Panc1 (cell line): ENCODE data around the gene ITGB2.

ENCODE experiments used
- CTCF ChIP-seq: fragments of 450-650 bp; IDR thresholded peaks from 2 replicates; pipeline ENCODE4 v1.5.1; 2017; ENCODE audit warnings: mild to moderate bottlenecking
- POLR2AphosphoS5 ChIP-seq: IDR thresholded peaks from 2 replicates; pipeline ENCODE4 v1.6.1; 2012; ENCODE audit warnings: mild to moderate bottlenecking, low read depth, low read length, moderate library complexity
- REST ChIP-seq, 2 experiments: IDR thresholded peaks; 2 replicates each; pipeline ENCODE4 v1.6.1; 2011 to 2012; ENCODE audit warnings: low read depth in 2 of 2, control low read depth in 1 of 2, low read length in 1 of 2, mild to moderate bottlenecking in 1 of 2, moderate library complexity in 1 of 2; ENCODE audit not compliant: insufficient read depth in 1 of 2

- no peak for TF ChIP-seq CTCF
- TF ChIP-seq POLR2AphosphoS5: no peak
- no peak for TF ChIP-seq REST (IDR thresholded peaks at IDR 0.05; ENCODE audit: insufficient read depth in 1 of 2, low read depth in 2 of 2, low read length in 1 of 2)
Measured at GRCh38 chr21:44943686-44944550, 23.2 kb upstream of the ITGB2 start.
